ENCODE results near the gene TSEN54.

Gene TSEN54

DNA sequence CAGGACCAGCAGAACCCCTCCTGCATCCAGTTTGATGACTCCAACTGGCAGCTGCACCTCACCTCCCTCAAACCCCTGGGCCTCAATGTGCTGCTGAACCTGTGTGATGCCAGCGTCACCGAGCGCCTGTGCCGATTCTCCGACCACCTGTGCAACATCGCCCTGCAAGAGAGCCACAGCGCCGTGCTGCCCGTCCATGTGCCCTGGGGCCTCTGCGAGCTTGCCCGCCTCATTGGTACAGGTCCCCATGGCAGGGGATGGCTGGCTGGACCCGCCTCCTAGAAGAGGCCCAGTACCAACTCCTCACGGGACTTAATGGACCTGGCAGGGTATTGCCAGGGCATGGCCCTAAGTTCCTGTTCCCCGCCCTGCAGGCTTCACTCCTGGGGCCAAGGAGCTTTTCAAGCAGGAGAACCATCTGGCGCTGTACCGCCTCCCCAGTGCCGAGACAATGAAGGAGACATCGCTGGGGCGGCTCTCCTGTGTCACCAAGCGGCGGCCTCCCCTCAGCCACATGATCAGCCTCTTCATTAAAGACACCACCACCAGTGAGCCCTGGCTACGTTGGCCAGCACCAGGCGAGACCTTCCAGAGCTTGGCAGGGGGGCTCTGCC, 23.7 kb upstream of the TSEN54 start:
- TF ChIP-seq CTCF (IDR thresholded peaks at IDR 0.05; ENCODE audit: low read depth, low read length) = no peak
- no peak overlapping the region for H3K4me3 ChIP-seq (ENCODE audit: low read depth, low read length)
- no peak for DNase-seq (ENCODE audit: low read depth, low spot score)
- in situ Hi-C loops (cut with HindIII; ENCODE audit: low sequenced_read_pairs) = no loop called here

DNA sequence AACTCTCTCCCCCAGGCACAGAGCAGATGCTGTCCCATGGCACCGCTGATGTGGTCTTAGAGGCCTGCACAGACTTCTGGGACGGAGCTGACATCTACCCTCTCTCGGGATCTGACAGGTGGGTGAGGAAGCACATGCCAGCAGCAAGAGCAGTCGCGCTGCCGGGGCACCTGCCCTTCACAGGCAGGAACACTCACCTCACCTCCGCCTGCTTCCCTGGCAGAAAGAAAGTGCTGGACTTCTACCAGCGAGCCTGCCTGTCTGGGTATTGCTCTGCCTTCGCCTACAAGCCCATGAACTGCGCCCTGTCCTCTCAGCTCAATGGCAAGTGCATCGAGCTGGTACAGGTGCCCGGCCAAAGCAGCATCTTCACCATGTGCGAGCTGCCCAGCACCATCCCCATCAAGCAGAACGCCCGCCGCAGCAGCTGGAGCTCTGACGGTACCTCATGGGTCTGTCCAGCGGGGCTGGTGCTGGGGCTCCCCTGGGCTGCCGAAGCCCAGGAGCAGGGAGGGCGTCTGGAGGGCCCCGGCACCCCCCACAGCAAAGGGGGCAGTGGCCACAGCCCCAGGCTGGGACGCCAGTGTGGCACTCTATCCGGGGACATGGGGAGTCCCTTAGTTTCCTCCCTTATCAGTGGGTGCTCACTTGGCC, 22.7 kb upstream of the TSEN54 start:
- in situ Hi-C loops (cut with HindIII; ENCODE audit: low sequenced_read_pairs) = no loop called here
- TF ChIP-seq CTCF (IDR thresholded peaks at IDR 0.05; ENCODE audit: low read depth, low read length) = no peak
- no peak for DNase-seq (ENCODE audit: low read depth, low spot score)
- H3K4me3 ChIP-seq (ENCODE audit: low read depth, low read length) = no peak overlapping the region

GRCh38 chr17:75494326-75494877, 21.9 kb upstream of the TSEN54 start:
- in situ Hi-C loops (cut with HindIII; ENCODE audit: low sequenced_read_pairs) = no loop called here
- no peak for DNase-seq (ENCODE audit: low read depth, low spot score)
- TF ChIP-seq CTCF (IDR thresholded peaks at IDR 0.05; ENCODE audit: low read depth, low read length) = no peak
- H3K4me3 ChIP-seq (ENCODE audit: low read depth, low read length) = no peak overlapping the region

GRCh38 chr17:75496005-75496404, 20.3 kb upstream of the TSEN54 start:
- in situ Hi-C loops (cut with HindIII; ENCODE audit: low sequenced_read_pairs) = no loop called here
- DNase-seq (ENCODE audit: low read depth, low spot score) = no peak
- H3K4me3 ChIP-seq (ENCODE audit: low read depth, low read length) = no peak overlapping the region
- TF ChIP-seq CTCF (IDR thresholded peaks at IDR 0.05; ENCODE audit: low read depth, low read length) = no peak

GRCh38 chr17:75498039-75498725, 18.1 kb upstream of the TSEN54 start:
- no peak overlapping the region for H3K4me3 ChIP-seq (ENCODE audit: low read depth, low read length)
- DNase-seq (ENCODE audit: low read depth, low spot score) = no peak
- in situ Hi-C loops (cut with HindIII; ENCODE audit: low sequenced_read_pairs) = no loop called here
- TF ChIP-seq CTCF (IDR thresholded peaks at IDR 0.05; ENCODE audit: low read depth, low read length) = no peak

DNA sequence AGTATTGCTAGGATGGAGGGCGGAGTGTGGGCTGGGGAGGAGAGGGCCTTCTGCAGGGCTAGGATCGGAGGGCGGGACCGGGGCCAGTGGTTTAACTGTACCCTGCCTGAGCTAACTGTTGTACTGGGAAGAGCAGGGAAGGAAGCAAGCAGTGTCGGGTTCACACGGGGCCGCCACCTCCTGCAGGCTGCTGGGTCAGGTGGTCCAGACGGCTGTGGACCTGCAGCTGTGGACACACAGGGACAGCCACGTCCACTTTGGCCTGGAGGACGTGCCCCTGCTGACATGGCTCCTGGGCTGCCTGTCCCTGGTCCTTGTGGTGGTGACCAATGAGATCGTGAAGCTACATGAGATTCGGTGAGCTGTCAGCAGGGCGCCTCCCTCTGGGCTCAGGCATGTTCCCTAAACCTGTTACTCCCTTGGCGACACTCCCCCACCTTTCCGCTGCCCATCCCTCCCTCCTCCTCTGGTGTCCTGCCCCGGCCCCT, 17.6 kb upstream of the TSEN54 start:
- no peak for TF ChIP-seq CTCF (IDR thresholded peaks at IDR 0.05; ENCODE audit: low read depth, low read length)
- no peak for DNase-seq (ENCODE audit: low read depth, low spot score)
- in situ Hi-C loops (cut with HindIII; ENCODE audit: low sequenced_read_pairs) = no loop called here
- no peak overlapping the region for H3K4me3 ChIP-seq (ENCODE audit: low read depth, low read length)

Data from astrocyte of the spinal cord (primary cell).